Right kidney (tissue), 1 donor: ENCODE data around the gene VASP.
"Not testable (repeated sequence)": the region's sequence is repeated elsewhere in the genome, so short reads cannot be mapped to it uniquely, and the experiment has no call there.

Experiments
- DNase-seq: peaks from one replicate; pipeline ENCODE4 v3.0.0-alpha.2; 2016

VASP gene

DNA sequence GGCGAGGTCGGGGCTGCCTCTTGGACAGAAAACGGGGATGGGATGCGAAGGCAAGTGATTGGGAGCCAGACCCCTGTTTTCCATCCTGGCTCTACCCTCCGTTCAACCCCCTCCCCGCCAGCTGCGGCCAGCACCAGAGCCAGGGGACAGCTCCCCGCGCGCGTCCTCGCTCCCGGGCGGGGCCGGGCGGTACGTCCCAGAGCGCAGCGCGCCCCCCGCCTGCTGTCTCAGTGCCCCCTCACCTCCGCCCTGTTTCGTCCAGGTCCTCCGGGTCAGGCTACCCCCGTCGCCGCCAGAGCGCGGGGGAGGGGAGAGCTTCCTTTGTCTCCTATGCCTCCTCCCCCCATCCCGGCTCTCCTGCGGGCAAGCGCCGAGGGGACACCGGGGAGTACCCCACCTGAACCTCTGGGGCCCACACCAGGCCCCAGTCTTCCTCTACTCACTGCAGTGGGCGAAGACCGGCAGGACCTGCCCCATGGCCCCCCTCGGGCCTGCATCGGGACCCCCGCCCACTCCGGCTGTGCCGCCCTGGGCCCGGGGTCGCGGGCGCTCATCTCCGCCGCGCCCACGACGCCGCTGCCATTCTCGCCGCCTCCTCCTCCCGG, 10.8 kb upstream of the VASP start:
- DNase-seq = peak; percentile 83

DNA sequence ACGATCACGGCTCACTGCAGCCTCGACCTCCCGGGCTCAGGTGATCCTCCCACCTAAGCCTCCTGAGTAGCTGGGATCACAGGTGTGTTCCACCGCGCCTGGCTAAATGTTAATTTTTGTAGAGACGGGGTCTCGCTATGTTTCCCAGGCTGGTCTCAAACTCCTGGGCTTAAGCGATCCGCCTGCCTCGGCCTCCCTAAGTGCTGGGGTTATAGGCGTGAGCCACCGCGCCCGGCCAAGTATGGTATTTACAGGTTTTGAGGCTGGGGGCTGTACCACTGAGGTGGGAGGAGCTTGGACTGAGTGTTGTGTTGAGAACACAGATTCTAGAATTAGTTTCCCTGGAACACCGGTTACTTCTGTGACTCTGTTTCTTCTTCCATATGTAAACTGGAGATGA, 9.5 kb upstream of the VASP start:
- DNase-seq = no peak

DNA sequence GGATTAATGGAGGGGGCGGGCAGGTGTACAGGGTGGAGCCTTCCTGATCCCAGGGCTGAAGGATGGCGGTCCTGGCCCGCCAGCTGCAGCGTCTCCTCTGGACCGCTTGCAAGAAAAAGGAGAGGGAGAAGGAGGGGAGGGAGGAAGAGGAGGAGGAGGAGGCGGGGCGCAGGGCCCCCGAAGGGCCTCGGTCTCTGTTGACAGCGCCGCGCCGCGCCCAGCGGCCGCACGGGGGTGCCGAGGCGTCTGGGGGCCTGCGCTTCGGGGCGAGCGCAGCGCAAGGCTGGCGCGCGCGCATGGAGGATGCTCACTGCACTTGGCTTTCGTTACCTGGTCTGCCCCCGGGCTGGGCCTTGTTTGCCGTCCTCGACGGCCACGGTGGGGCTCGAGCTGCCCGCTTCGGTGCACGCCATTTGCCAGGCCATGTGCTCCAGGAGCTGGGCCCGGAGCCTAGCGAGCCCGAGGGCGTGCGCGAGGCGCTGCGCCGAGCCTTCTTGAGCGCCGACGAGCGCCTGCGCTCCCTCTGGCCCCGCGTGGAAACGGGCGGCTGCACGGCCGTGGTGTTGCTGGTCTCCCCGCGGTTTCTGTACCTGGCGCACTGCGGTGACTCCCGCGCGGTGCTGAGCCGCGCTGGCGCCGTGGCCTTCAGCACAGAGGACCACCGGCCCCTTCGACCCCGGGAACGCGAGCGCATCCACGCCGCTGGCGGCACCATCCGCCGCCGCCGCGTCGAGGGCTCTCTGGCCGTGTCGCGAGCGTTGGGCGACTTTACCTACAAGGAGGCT, 8.7 kb upstream of the VASP start, which contains the start of gene PPM1N:
TSS of gene PPM1N (plus strand) at position 33 of the 785 bp plus-strand sequence. CDS start at position 63, 30 bp downstream.
- DNase-seq = peak; percentile 59

DNA sequence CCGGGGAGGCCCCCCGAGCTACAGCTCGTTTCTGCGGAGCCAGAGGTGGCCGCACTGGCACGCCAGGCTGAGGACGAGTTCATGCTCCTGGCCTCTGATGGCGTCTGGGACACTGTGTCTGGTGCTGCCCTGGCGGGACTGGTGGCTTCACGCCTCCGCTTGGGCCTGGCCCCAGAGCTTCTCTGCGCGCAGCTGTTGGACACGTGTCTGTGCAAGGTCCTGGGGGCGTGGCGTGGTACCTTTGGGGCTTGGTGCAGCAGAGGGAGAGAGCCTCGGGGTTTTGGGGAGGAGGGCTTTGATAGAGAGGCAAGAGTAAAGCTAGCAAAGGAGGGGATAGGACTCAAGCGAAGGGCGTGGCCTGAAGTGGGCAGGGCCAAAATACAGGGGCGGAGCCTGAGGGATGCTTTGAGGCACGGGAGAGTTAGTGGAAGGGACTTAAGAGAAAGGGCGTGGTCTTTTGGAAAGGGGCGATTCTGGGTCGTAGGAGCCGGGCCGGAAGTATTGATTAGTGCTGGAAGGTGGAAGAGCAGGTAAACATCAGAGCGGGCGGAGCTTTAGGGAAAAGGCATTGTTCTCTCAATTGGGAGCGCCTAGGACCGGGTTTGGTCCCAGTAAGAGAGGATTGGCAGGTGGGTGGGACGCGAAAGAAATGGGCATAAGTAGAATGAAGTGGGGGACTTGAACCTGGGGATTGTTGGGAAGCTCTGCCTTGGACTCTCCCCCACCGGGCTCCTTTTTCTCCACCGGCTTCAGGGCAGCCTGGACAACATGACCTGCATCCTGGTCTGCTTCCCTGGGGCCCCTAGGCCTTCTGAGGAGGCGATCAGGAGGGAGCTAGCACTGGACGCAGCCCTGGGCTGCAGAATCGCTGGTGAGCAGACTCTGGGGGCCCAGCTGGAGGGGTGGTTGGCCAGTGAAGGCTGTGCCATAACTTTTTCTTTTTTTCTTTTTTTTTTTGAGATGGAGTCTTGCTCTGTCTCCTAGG, 7.8 kb upstream of the VASP start:
- peak; percentile 43 for DNase-seq

DNA sequence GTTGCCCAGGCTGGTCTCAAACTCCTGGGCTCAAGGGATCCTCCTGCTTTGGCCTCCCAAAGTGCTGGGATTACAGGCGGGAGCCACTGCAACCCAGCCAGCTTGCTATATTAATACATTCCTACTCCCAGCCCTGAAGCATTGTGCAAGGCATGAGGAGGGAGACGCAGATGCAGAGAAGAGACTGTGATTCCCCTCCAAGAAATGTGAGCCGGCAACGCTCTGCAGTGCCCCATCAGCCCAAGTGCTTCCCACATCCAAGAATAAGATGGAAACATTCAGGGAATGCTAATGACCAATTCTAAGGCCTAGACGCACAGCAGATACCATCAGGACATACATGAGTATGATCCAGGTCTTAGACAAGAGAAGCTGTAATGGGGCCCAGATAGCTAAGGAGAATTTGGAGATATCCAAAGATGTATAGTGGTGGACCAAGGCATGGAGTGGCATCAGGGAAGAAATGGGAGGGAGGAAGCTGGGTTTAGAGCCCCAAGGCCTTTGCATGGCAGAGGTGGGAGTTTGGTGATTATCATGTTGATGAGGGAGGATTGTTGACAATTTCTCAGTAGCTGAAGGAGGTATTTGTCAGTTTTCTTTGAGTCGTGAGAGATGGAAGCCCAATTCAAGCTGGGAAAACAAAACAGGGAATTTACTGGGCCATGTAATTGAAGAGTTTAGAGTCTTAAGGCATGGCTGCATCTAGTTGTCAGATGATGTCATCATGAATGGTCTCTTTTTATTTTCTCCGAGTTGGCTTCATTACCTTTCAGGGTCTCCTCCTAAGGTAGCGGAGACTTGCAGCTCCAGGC, 6.2 kb upstream of the VASP start:
- no peak for DNase-seq

DNA sequence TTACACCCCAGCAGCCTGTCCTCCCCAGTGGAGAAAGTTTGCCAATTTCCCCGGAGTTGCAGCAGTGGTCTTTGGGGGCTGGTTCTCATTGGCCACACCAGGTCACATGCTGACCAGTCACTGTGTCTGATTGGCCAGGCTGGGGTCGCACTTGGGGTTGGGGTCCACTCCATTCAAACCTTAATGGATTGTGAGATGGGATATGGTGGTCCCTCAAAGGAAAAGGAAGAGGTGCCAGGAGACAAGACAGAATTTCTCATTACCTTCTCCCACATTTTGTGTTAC, 5.6 kb upstream of the VASP start:
- no peak for DNase-seq

DNA sequence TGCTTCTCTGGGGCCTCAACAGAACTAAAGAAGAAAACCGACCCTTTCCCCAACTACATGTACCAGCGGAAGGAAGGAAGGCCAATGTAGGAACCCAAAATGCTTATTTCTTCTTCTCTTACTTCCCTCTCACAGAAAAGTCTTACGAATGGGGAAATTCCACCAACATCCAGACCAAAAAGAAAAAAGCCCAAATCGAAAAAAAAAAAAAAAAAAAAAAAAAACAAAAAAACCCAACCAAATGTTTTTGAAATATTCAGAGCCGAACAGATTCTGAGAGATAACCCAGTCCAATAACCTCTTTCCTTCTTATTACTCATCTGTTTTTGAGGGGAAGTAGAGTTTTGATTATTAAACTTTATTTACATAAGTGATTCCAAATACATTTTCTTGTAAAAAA, 5.2 kb upstream of the VASP start:
- DNase-seq = no peak

DNA sequence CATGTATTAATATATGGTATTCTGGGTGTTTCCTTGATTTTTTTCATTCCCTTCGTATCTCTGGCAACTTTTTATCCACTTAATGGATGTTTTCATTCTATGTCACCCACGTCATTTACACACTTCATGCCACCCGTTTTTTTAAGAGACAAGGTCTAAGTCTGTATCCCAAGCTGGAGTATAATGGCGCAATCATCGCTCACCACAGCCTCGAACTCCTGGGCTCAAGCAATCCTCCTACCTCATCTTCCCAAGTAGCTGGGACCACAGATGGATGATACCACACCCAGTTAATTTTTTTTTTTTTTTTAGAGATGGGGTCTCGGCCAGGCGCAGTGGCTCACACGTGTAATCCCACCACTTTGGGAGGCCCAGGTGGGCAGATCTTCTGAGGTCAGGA, 3.4 kb upstream of the VASP start:
- no peak for DNase-seq

DNA sequence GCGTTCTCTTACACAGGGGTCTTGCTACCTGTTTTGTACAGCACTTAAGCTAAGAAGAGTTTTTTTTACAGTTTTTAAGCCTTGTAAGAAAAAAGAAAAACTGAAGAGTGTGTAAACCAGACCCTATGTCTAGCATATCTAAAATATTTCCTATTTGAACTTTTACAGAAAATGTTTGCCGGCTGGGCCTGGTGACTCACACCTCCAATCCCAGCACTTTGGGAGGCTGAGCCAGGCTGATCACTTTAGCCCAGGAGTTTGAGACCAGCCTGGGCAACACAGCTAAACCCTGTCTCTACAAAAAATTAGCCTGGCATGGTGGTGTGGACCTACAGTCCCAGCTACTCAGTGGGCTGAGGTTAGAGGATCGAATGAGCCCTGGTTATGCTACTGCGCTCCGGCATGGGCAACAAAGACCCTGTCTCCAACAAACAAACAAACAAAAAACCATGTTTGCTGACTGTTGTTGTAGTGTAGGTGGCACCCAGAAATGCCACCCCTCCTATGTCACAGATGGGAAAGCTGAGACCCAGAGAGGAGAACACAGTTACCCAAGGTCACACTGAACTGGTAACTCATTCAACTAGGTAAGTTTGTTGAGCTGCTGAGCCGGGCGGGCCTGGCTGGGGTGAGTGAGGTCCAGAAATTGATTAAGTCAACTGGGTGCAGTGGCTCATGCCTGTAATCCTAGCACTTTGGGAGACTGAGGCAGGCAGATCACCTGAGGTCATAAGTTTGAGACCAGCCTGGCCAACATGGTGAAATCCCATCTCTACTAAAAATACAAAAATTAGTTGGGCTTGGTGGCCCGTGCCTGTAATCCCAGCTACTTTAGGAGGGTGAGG, 1.9 kb upstream of the VASP start:
- no peak for DNase-seq

DNA sequence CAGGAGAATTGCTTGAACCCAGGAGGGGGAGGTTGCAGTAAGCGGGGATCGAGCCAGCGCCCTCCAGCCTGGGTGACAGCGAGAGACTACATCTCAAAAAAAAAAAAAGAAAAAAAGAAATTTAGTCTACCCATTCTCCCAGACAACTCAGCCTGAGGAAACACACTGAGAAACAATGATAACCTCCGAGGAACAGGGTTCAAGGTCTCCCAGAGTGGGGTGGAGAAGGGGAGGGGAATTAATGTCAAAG, 1.4 kb upstream of the VASP start:
- no peak for DNase-seq

DNA sequence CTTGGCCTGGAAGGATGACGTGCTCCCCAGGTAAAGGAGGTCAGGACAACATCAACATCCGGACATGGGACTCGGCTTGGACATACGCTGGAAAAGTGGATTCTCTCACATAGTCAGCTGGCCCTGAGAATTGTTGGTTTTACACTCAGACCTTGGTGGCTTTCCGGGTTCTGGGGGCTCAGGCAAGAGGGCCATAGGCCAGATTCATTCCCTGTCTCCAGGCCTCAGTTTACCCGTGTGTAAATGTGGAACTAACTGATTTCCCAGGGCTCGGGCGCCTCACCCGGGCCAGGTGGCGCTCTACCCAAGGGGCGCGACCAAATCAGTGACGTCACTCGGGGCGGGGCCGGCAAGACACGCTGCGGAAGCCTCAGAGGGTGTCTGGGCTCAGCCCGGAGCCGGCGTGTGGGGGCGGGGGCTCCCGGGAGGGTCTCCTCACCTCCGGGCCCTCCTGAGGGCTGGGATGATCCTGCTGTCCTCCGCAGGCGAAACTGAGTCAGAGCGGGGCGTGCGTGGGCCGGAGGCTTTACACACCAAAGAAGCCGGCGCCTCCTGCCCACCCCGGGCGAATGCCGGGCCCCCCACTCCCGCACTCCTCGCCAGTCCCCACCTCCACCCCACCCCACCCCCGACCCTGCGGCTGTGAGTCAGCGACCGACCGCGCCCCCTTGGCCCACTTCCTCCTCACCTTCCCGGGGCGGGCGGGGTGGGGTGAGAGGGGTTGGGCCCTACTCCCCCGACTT, 862 bp upstream of the VASP start:
- peak; percentile 91 for DNase-seq

DNA sequence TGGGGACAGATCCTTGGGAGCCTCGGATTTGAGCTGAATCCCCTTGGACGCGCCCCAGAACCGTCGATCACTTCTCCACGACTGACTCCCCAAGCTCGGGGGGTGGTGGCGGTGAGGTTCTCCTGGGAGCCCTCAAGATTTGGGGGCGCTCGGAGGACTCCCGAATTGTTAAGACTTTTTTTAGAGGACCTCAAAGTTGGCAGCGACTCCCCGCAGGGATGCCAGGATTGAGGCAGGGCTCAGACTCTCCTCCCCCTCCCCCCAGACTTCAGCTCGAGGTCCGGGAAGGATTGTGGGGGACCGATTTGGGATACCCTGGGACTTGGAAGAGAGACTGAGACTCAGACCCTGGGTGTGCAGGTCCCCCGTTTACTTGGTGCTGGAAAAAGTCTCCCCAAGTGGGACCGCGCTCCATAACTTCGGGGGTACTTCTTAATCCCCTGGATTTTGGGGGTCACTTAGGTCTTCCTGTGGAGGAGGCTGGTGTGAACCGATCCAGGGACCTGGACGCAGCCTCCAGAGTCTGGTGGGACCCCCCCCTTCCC, 665 bp downstream of the VASP start:
- peak; percentile 47 for DNase-seq

DNA sequence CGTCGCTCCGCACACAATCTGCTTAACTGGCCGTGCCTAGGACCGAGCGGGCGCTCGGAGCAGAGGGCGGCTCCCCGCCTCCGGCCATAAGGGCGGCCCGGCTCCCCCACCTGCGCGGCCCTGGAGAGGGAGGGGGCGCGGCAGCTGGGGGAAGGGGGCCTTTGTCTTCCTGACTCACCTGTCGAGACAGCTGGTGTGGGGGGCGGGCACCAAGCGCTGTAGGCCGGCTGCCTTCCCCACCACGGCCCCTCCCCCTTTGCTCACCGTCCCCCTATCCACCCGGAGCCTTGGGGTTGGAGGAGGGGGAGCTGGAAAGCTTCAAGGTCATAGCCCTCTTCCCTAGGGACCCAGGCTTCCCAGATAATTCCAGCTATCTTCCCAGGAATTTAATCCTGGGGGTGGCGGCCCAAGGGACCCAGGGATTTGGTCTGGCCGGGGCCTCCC, 1.2 kb downstream of the VASP start:
- no peak for DNase-seq

DNA sequence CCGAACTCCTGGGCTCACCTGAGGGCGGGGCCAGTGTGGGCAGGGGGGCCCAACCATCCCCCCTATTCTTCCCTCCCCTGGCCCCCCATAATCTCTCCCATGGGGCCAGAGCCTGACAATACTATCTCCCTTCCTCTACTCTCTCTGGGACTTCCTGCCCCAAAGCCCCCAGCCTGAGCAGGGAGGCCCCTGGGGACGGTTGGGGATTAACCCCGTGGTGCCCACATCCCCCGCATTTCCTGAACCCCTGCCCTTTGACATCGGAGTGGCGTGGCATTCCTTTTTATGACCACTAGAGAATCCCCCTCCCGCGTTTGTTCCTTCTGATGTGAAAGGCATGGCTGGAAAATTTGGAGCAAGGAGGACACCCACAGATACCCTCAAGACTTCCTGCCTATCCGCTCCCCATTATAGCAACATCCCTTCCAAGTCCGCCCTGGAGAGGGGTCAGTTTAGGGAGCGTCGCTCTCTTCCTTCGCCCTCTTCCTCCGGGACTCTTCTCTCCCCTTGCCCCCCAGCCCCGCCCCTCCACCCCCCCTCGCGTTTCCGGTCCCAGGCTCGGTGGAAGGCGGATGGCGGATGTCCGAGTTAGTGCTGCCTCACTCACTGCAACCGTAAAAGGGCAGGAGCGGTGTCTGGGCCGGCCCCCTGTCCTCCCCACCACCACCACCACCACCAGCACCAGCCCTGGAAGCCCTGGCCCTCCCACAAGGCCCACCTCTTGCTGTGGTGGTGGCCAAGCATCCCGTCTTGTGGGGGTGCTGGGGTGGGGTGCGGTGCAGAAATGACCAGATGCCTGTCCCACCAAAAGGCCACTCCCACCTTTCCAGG, 1.8 kb downstream of the VASP start:
- DNase-seq = no peak

DNA sequence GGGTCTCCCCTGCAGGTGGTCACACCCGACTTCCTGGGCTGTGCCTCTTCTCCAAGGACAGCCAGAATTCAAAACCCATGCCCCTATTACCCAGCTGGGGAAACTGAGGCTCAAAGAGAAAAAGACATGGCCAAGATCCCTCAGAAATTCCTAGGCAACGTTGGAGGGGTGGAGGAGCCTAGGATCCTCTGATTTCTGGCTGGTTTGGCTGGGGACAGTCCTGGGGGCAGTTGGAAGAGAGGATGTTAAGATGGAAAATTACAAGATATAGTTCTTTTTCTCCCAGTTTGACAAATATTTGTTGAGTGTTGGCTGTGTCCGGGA, 2.4 kb downstream of the VASP start:
- DNase-seq = no peak

DNA sequence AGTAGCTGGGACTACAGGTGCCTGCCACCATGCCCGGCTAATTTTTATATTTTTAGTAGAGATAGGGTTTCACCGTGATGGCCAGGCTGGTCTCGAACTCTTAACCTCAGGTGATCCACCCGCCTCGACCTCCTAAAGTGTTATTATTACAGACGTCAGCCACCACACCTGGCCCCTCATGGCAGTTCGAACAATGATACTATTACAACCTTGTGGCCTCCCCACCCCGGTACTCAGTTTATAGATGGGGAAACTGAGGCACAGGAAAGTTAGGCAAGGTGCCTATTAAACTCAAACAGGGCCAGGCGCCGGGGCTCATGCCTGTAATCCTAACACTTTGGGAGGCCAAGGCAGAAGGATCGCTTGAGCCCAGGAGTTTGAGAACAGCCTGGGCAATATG, 3.1 kb downstream of the VASP start:
- DNase-seq = not testable (repeated sequence)

DNA sequence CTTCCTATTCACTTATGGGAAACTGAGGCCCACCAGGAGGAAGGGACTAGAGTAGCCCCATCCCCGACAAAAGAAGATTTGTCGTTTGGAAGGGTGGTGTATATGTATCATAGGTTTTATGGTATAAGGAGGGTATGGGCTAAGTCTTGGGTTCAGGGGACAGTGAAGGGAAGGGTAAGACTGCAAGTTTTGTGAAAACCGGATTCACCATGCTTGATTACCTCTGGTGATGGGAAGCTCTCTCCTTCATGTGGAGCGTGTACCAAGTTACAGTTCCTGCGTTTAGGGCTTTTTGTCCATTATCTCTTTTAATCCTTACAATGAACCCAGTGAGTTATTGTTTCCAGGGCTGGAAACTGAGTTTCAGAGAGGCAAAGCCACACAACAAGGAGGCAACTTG, 3.8 kb downstream of the VASP start:
- no peak for DNase-seq

DNA sequence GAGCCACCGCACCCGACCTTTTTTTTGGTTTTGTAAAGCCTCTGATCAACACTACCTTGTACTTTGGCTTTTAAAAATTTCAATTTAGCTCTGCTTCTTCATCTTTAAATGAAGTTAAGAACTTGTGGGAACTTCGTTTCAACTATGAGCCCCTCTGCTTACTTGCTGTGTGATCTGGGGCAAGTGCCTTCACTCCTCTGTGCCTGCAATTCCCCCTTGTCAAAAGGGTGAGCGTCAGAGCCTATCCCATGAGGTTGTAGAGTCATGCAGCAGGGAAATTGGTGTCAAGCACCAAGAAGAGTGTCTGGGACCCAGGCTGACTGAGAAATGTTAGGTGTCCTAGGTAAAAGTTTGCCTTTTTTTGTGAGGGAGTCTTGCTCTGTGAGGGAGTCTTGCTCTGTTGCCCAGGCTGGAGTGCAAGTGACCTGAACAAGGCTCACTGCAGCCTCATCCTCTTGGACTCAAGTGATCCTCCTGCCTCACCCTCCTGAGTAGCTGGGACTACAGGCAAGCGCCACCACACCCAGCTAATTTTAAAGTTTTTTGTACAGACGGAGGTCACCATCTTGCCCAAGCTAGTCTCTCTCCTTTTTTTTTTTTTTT, 5.7 kb downstream of the VASP start:
- no peak for DNase-seq

DNA sequence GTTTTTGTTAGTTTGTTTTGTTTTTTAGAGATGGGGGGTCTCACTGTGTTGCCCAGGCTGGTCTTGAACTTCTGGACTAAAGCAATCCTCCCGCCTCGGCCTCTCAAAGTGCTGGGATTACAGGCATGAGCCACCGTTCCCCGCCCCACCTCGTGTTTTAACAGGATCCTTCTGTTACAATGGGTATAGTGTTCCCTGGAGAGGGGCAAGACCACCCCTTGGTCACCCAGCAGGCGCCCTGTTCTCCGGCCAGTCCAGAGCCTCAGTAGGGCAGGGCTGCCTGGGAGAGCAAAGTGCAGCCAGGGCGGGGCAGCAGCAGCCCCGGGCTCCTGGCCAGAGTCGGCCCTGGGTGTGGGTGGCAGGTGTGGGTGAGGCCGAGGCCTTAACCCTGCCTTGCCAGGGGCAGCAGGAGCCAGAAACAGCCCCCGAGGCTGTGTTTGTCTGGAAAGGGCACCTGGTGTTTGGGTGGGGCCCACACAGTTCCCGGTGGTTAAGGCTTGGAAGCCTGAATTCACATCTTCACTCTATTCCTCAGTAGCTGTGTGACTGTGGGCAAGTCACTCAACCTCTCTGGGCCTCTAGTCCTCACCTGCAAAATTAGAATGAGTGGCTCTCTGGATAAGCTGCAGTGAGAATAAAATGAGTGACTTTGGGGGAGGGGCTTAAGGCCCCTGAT, 7.2 kb downstream of the VASP start:
- no peak for DNase-seq
